Mesenchymal stem cell (in vitro differentiated cells and primary cell): ENCODE data around the gene RMDN3.

Source experiments
- DNase-seq: peaks from one replicate; pipeline ENCODE4 v3.0.0-alpha.2; 2013
- H2AFZ ChIP-seq: one replicate; pipeline ENCODE4 v1.6.1; 2013; ENCODE audit warnings: low read depth, mild to moderate bottlenecking, control low read depth, inconsistent platforms, low read length, moderate library complexity
- H2AK5ac ChIP-seq: 2 replicates; pipeline ENCODE4 v1.6.1; 2013; ENCODE audit warnings: low read length, moderate library complexity, mild to moderate bottlenecking, inconsistent platforms; ENCODE audit not compliant: severe bottlenecking
- H2BK120ac ChIP-seq: one replicate; pipeline ENCODE4 v1.6.1; 2013; ENCODE audit warnings: low read depth, mild to moderate bottlenecking, inconsistent platforms, low read length, moderate library complexity
- H2BK12ac ChIP-seq, 2 experiments: one replicate each; pipeline ENCODE4 v1.6.1; 2013; ENCODE audit warnings: inconsistent platforms in 2 of 2, low read length in 2 of 2, mild to moderate bottlenecking in 2 of 2, moderate library complexity in 2 of 2, control low read depth in 1 of 2
- H2BK15ac ChIP-seq: one replicate; pipeline ENCODE4 v1.6.1; 2013; ENCODE audit warnings: mild to moderate bottlenecking, low read depth, inconsistent platforms; ENCODE audit not compliant: poor library complexity, severe bottlenecking
- H2BK5ac ChIP-seq: 2 replicates; pipeline ENCODE4 v1.6.1; 2013; ENCODE audit warnings: low read depth, mild to moderate bottlenecking, low read length, control low read depth, inconsistent platforms; ENCODE audit not compliant: poor library complexity, severe bottlenecking
- H3K14ac ChIP-seq, 2 experiments: one replicate each; pipeline ENCODE4 v1.6.1; 2013; ENCODE audit warnings: inconsistent platforms in 2 of 2, low read length in 2 of 2, control low read depth in 1 of 2, mild to moderate bottlenecking in 1 of 2, moderate library complexity in 1 of 2
- H3K18ac ChIP-seq, 2 experiments: one replicate each; pipeline ENCODE4 v1.6.1; 2013; ENCODE audit warnings: inconsistent platforms in 2 of 2, low read length in 2 of 2, control low read depth in 1 of 2, low read depth in 1 of 2, mild to moderate bottlenecking in 1 of 2
- H3K23ac ChIP-seq, 2 experiments: one replicate each; pipeline ENCODE4 v1.6.1; 2013; ENCODE audit warnings: inconsistent platforms in 2 of 2, low read length in 2 of 2, mild to moderate bottlenecking in 2 of 2, moderate library complexity in 2 of 2, control low read depth in 1 of 2
- H3K27ac ChIP-seq: 2 replicates; pipeline ENCODE4 v1.5.1; 2013; ENCODE audit warnings: mild to moderate bottlenecking, moderate library complexity, low read length, control low read depth, inconsistent platforms; ENCODE audit not compliant: poor library complexity, severe bottlenecking
- H3K27me3 ChIP-seq, 2 experiments: 2 replicates each; pipeline versions ENCODE4 v1.6.1 to v1.7.0; 2013; ENCODE audit warnings: low read length in 2 of 2, mild to moderate bottlenecking in 2 of 2, moderate library complexity in 2 of 2, control low read depth in 1 of 2, inconsistent platforms in 1 of 2; ENCODE audit not compliant: control insufficient read depth in 1 of 2, insufficient read depth in 1 of 2
- H3K36me3 ChIP-seq, 2 experiments: 2 replicates each; pipeline versions ENCODE4 v1.6.1 to v1.7.0; 2013; ENCODE audit warnings: low read length in 2 of 2, control low read depth in 1 of 2, inconsistent platforms in 1 of 2, low read depth in 1 of 2, mild to moderate bottlenecking in 1 of 2; ENCODE audit not compliant: insufficient read depth in 2 of 2, control insufficient read depth in 1 of 2
- H3K4ac ChIP-seq, 2 experiments: one replicate each; pipeline ENCODE4 v1.6.1; 2013; ENCODE audit warnings: inconsistent platforms in 2 of 2, low read length in 2 of 2, mild to moderate bottlenecking in 2 of 2, moderate library complexity in 2 of 2, control low read depth in 1 of 2, low read depth in 1 of 2
- H3K4me1 ChIP-seq: 2 replicates; pipeline ENCODE4 v1.6.1; 2013; ENCODE audit warnings: low read depth, low read length, control low read depth; ENCODE audit not compliant: control insufficient read depth, insufficient read depth
- H3K4me2 ChIP-seq: 2 replicates; pipeline ENCODE4 v1.6.1; 2013; ENCODE audit warnings: low read length, mild to moderate bottlenecking, inconsistent platforms; ENCODE audit not compliant: poor library complexity, severe bottlenecking
- H3K4me3 ChIP-seq, 2 experiments: 2 replicates each; pipeline versions ENCODE4 v1.5.1 to v1.7.0; 2013; ENCODE audit warnings: low read length in 2 of 2, mild to moderate bottlenecking in 2 of 2, control low read depth in 1 of 2, low read depth in 1 of 2; ENCODE audit not compliant: insufficient read depth in 1 of 2
- H3K79me1 ChIP-seq: replicated peaks from 2 replicates; pipeline ENCODE4 v1.6.1; 2013; ENCODE audit warnings: mild to moderate bottlenecking, control low read depth, low read length, inconsistent platforms; ENCODE audit not compliant: poor library complexity, severe bottlenecking
- H3K9ac ChIP-seq: 2 replicates; pipeline ENCODE4 v1.7.0; 2013; ENCODE audit warnings: mild to moderate bottlenecking, low read length, moderate library complexity
- H3K9me3 ChIP-seq: 2 replicates; pipeline ENCODE4 v1.7.0; 2013; ENCODE audit warnings: mild to moderate bottlenecking, low read length; ENCODE audit not compliant: control insufficient read depth
- H4K8ac ChIP-seq: one replicate; pipeline ENCODE4 v1.6.1; 2013; ENCODE audit warnings: inconsistent platforms, mild to moderate bottlenecking, low read length, moderate library complexity
- H4K91ac ChIP-seq: one replicate; pipeline ENCODE4 v1.6.1; 2013; ENCODE audit warnings: mild to moderate bottlenecking, low read length, inconsistent platforms
- WGBS: methylation state at CpG from one replicate; pipeline ENCODE4 v1.1.7; 2013; ENCODE audit warnings: mixed read lengths; 5-methylcytosine and 5-hydroxymethylcytosine counted together

RMDN3 gene

DNA sequence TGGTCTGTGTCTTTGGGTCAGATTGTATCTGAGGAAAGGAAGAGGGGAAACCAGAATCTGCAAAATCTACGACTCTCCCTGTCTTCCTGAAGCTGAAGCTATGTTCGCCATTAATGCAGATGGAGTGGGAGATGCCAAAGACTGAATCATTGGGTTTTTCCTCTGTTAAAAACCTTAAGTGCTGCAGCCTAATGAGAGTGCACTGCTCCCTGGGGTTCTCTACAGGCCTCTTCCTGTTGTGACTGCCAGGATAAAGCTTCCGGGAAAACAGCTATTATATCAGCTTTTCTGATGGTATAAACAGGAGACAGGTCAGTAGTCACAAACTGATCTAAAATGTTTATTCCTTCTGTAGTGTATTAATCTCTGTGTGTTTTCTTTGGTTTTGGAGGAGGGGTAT is 24.0 kb downstream of the RMDN3 start:
- WGBS, result 60% methylated on average over 3 of the region's 3 CpGs
- no peak overlapping the region for H3K4me3 ChIP-seq

GRCh38 chr15:40723919-40724318 is 31.1 kb downstream of the RMDN3 start:
- DNase-seq, result no peak
- Histone ChIP-seq H2BK120ac (no peak overlapping the region), H3K36me3 (peaks cover 0 to 12% of the 10 kb centered on the region in 2 experiments), H4K8ac (no peak overlapping the region), H3K4me3 (no peak overlapping the region), H3K9ac (no peak overlapping the region), H2BK5ac (no peak overlapping the region), H3K27ac (no peak overlapping the region), H3K23ac (no peak overlapping the region), H2BK12ac (no peak overlapping the region), H3K14ac (no peak overlapping the region), H3K27me3 (no peaks in the 10 kb centered on the region), H2AFZ (no peak overlapping the region), H2AK5ac (no peak overlapping the region), H3K18ac (no peak overlapping the region), H3K79me1 (no peaks in the 10 kb centered on the region), H3K4me2 (no peak overlapping the region), H4K91ac (no peak overlapping the region), H3K4ac (no peak overlapping the region), H3K4me1 (no peaks in the 10 kb centered on the region), H3K9me3 (no peaks in the 10 kb centered on the region), H2BK15ac (no peak overlapping the region)
- WGBS, result no CpG with 5 or more reads among the region's 2 CpGs

More for the DNA sequence above, 24.0 kb downstream of the RMDN3 start:
- H3K4me2 ChIP-seq, result no peak overlapping the region
- no peak overlapping the region for H3K14ac ChIP-seq
- H4K8ac ChIP-seq, result no peak overlapping the region
- no peak for DNase-seq
- no peak overlapping the region for H2BK120ac ChIP-seq
- no peaks in the 10 kb centered on the region for H3K27me3 ChIP-seq
- peaks cover 1% of the 10 kb centered on the region for H3K79me1 ChIP-seq
- no peak overlapping the region for H2AK5ac ChIP-seq
- peak overlapping the region; percentile 57 for H3K9ac ChIP-seq
- H3K27ac ChIP-seq, result no peak overlapping the region
- no peak overlapping the region for H3K4ac ChIP-seq
- H3K9me3 ChIP-seq, result no peaks in the 10 kb centered on the region
- no peak overlapping the region for H2BK5ac ChIP-seq
- H3K18ac ChIP-seq, result no peak overlapping the region
- H3K36me3 ChIP-seq, result peaks cover 22 to 39% of the 10 kb centered on the region in 2 experiments
- no peak overlapping the region for H2BK15ac ChIP-seq
- H3K4me1 ChIP-seq, result no peaks in the 10 kb centered on the region
- H3K23ac ChIP-seq, result no peak overlapping the region
- H4K91ac ChIP-seq, result no peak overlapping the region
- no peak overlapping the region for H2AFZ ChIP-seq
- H2BK12ac ChIP-seq, result no peak overlapping the region

- H3K9me3 ChIP-seq, result no peaks in the 10 kb centered on the region
- no peak overlapping the region for H3K23ac ChIP-seq
- H3K79me1 ChIP-seq, result no peaks in the 10 kb centered on the region
- DNase-seq, result peak; percentile 12
- H2AFZ ChIP-seq, result no peak overlapping the region
- H4K91ac ChIP-seq, result no peak overlapping the region
- H2BK5ac ChIP-seq, result no peak overlapping the region
- no peak overlapping the region for H3K27ac ChIP-seq
- H3K4me3 ChIP-seq, result no peak overlapping the region
- no peak overlapping the region for H2BK15ac ChIP-seq
- H2BK12ac ChIP-seq, result no peak overlapping the region
- no peak overlapping the region for H2AK5ac ChIP-seq
- no CpG with 5 or more reads among the region's 2 CpGs for WGBS
- H2BK120ac ChIP-seq, result no peak overlapping the region
- no peak overlapping the region for H3K4me2 ChIP-seq
- H4K8ac ChIP-seq, result no peak overlapping the region
- H3K4me1 ChIP-seq, result no peaks in the 10 kb centered on the region
- H3K36me3 ChIP-seq, result peaks cover 0 to 11% of the 10 kb centered on the region in 2 experiments
- no peaks in the 10 kb centered on the region for H3K27me3 ChIP-seq
- no peak overlapping the region for H3K18ac ChIP-seq
- H3K9ac ChIP-seq, result no peak overlapping the region
- H3K4ac ChIP-seq, result no peak overlapping the region
- no peak overlapping the region for H3K14ac ChIP-seq
Measured at GRCh38 chr15:40722934-40723333, 32.1 kb downstream of the RMDN3 start.

DNA sequence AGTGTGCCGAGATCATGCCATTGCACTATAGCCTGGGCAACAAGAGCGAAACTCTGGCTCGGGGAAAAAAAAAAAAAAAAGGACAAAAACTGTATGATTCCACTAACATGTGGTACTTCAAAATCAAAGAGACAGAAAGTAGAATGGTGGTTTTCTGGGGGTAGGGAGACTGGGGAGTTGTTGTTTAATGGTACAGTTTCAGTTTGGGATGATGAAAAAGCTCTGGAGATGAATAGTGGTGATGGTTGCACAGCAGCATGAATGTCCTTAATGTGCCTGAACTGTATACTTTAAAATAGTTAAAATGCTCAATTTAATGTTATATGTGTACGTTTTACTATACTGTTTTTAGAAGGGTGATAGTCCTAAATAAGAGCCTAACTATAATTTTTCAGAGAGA is 32.7 kb downstream of the RMDN3 start:
- Histone ChIP-seq H3K14ac (no peak overlapping the region), H2BK5ac (no peak overlapping the region), H3K36me3 (peaks cover 0 to 11% of the 10 kb centered on the region in 2 experiments), H4K8ac (no peak overlapping the region), H2BK120ac (no peak overlapping the region), H4K91ac (no peak overlapping the region), H2BK15ac (no peak overlapping the region), H3K4me1 (no peaks in the 10 kb centered on the region), H3K79me1 (no peaks in the 10 kb centered on the region), H2BK12ac (no peak overlapping the region), H3K9ac (no peak overlapping the region), H3K23ac (no peak overlapping the region), H3K27me3 (no peaks in the 10 kb centered on the region), H3K4me2 (no peak overlapping the region), H3K9me3 (no peaks in the 10 kb centered on the region), H2AK5ac (no peak overlapping the region), H3K4ac (no peak overlapping the region), H3K27ac (no peak overlapping the region), H3K4me3 (no peak overlapping the region), H3K18ac (no peak overlapping the region), H2AFZ (no peak overlapping the region)
- WGBS, result 93% methylated on average over 3 of the region's 4 CpGs
- no peak for DNase-seq
